Neural progenitor cell (in vitro differentiated cells): ENCODE measurements around the gene TIPARP.

Experiments used
- EZH2 ChIP-seq: fragments of 200-600 bp; sonication (generic); IDR thresholded peaks from 2 replicates; pipeline ENCODE4 v1.6.1; 2017; ENCODE audit warnings: antibody characterized with exemption, mild to moderate bottlenecking, moderate library complexity
- EZH2phosphoT487 ChIP-seq: fragments of 200-600 bp; sonication (generic); IDR thresholded peaks from 2 replicates; pipeline ENCODE4 v1.6.1; 2017; ENCODE audit warnings: antibody characterized with exemption
- TF ChIP-seq, protein P1 (sequence below): fragments of 200-600 bp; sonication (generic); IDR thresholded peaks from 2 replicates; pipeline ENCODE4 v1.5.1; 2017; ENCODE audit warnings: antibody characterized with exemption, mild to moderate bottlenecking

DNA sequence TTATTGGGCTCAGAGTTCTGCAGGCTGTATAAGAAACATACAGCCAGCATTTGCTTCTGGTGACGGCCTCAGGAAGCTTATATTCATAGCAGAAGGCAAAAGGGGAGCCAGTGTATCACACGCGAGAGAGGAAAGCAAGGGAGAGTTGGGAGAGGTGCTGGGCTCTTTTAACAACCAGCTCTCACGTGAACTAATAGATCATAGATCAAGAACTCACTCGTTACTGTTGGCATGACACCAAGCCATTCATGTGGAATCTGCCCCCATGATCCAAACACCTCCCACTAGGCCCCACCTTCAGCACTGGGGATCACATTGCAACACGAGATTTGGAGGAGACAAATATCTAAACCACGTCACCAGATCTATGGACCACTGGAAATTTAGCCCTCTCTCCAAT, 70.2 kb downstream of the TIPARP start:
- TF ChIP-seq, protein P1, sequence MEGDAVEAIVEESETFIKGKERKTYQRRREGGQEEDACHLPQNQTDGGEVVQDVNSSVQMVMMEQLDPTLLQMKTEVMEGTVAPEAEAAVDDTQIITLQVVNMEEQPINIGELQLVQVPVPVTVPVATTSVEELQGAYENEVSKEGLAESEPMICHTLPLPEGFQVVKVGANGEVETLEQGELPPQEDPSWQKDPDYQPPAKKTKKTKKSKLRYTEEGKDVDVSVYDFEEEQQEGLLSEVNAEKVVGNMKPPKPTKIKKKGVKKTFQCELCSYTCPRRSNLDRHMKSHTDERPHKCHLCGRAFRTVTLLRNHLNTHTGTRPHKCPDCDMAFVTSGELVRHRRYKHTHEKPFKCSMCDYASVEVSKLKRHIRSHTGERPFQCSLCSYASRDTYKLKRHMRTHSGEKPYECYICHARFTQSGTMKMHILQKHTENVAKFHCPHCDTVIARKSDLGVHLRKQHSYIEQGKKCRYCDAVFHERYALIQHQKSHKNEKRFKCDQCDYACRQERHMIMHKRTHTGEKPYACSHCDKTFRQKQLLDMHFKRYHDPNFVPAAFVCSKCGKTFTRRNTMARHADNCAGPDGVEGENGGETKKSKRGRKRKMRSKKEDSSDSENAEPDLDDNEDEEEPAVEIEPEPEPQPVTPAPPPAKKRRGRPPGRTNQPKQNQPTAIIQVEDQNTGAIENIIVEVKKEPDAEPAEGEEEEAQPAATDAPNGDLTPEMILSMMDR = no peak
- TF ChIP-seq EZH2phosphoT487 (no peak), EZH2 (no peak)
